HL-60 (cell line): ENCODE data around the gene TIE1.

Source experiments
- DNase-seq, 2 experiments: peaks; one replicate each; pipeline ENCODE4 v3.0.0-alpha.2; 2010 to 2020; ENCODE audit warnings: low read depth in 1 of 2, low spot score in 1 of 2
- H3K27ac ChIP-seq: fragments of 250-450 bp; sonication (Bioruptor Pico); replicated peaks from 2 replicates; pipeline ENCODE4 v1.5.1; 2020; ENCODE audit warnings: mild to moderate bottlenecking, moderate library complexity
- H3K27me3 ChIP-seq: fragments of 250-450 bp; sonication (Bioruptor Pico); 2 replicates; pipeline ENCODE4 v1.5.1; 2021; ENCODE audit warnings: mild to moderate bottlenecking, moderate library complexity; ENCODE audit not compliant: insufficient read depth, poor library complexity, severe bottlenecking
- H3K4me3 ChIP-seq: replicated peaks from 2 replicates; pipeline ENCODE4 v1.5.1; 2011; ENCODE audit warnings: mild to moderate bottlenecking, control low read depth, low read length; ENCODE audit not compliant: insufficient read depth
- GABPA ChIP-seq: IDR thresholded peaks from 2 replicates; pipeline ENCODE4 v1.6.1; 2012; ENCODE audit warnings: low read depth
- POLR2AphosphoS5 ChIP-seq: IDR thresholded peaks from 2 replicates; pipeline ENCODE4 v1.6.1; 2012; ENCODE audit warnings: low read depth
- SPI1 ChIP-seq: IDR thresholded peaks from 2 replicates; pipeline ENCODE4 v1.6.1; 2012; ENCODE audit warnings: low read depth, mild to moderate bottlenecking, borderline replicate concordance
- TF ChIP-seq, protein P1 (sequence below): IDR thresholded peaks from 2 replicates; pipeline ENCODE4 v1.6.1; 2012; ENCODE audit warnings: low read depth; ENCODE audit not compliant: insufficient replicate concordance
- TF ChIP-seq, protein P2 (sequence below): IDR thresholded peaks from one replicate; pipeline ENCODE4 v1.5.1; 2011; ENCODE audit warnings: low read length, control low read depth, inconsistent platforms; ENCODE audit not compliant: insufficient read depth

TIE1 gene

DNA sequence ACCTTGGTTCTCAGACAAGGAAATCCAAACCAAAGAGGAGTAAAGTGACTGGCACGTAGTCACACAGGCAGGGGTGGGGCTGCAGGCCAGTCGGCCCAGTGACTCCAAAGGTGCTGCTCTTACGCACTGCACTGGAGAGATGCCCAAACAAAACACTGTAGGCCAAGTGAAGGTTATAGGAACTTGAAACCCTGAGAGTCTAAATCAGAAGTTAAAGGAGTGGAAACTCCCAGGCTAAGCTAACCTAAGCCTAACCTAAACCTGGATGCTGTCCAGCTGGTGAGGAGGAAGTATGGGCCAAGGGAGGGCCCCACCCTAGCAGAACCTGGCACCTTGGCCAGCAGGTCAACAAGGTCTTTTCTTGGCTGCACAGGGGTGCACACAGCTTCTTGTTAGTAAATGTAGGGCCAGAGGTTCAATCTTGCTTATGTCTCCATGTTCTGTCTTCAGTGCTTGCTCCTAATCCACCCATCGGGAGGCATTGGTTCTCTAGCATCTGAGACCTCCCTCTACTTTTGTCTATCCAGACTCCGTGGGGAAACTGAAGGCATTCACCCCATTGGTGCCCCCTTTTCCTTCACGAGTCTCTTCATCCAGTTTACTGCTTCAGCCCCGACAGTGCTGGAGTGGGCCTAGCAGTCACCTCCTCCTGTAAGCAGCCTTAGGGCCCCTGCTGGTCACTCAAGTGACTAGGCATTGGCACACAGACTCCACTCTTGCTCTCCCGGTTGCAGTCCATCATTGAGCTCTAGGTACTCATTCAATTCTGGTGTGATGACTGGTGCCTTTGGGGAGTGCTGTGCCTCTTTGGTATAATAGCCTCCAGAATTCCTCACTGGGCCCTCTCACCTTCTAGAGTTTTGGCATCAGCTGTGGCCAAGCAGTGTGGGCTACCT is 43.9 kb upstream of the TIE1 start:
- no peak overlapping the region for H3K4me3 ChIP-seq
- H3K27me3 ChIP-seq: no peaks in the 10 kb centered on the region
- TF ChIP-seq GABPA (no peak), SPI1 (no peak), POLR2AphosphoS5 (no peak)
- TF ChIP-seq, protein P1, sequence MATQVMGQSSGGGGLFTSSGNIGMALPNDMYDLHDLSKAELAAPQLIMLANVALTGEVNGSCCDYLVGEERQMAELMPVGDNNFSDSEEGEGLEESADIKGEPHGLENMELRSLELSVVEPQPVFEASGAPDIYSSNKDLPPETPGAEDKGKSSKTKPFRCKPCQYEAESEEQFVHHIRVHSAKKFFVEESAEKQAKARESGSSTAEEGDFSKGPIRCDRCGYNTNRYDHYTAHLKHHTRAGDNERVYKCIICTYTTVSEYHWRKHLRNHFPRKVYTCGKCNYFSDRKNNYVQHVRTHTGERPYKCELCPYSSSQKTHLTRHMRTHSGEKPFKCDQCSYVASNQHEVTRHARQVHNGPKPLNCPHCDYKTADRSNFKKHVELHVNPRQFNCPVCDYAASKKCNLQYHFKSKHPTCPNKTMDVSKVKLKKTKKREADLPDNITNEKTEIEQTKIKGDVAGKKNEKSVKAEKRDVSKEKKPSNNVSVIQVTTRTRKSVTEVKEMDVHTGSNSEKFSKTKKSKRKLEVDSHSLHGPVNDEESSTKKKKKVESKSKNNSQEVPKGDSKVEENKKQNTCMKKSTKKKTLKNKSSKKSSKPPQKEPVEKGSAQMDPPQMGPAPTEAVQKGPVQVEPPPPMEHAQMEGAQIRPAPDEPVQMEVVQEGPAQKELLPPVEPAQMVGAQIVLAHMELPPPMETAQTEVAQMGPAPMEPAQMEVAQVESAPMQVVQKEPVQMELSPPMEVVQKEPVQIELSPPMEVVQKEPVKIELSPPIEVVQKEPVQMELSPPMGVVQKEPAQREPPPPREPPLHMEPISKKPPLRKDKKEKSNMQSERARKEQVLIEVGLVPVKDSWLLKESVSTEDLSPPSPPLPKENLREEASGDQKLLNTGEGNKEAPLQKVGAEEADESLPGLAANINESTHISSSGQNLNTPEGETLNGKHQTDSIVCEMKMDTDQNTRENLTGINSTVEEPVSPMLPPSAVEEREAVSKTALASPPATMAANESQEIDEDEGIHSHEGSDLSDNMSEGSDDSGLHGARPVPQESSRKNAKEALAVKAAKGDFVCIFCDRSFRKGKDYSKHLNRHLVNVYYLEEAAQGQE: no peak
- TF ChIP-seq, protein P2, sequence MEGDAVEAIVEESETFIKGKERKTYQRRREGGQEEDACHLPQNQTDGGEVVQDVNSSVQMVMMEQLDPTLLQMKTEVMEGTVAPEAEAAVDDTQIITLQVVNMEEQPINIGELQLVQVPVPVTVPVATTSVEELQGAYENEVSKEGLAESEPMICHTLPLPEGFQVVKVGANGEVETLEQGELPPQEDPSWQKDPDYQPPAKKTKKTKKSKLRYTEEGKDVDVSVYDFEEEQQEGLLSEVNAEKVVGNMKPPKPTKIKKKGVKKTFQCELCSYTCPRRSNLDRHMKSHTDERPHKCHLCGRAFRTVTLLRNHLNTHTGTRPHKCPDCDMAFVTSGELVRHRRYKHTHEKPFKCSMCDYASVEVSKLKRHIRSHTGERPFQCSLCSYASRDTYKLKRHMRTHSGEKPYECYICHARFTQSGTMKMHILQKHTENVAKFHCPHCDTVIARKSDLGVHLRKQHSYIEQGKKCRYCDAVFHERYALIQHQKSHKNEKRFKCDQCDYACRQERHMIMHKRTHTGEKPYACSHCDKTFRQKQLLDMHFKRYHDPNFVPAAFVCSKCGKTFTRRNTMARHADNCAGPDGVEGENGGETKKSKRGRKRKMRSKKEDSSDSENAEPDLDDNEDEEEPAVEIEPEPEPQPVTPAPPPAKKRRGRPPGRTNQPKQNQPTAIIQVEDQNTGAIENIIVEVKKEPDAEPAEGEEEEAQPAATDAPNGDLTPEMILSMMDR: no peak
- no peak for DNase-seq
- no peak overlapping the region for H3K27ac ChIP-seq

DNA sequence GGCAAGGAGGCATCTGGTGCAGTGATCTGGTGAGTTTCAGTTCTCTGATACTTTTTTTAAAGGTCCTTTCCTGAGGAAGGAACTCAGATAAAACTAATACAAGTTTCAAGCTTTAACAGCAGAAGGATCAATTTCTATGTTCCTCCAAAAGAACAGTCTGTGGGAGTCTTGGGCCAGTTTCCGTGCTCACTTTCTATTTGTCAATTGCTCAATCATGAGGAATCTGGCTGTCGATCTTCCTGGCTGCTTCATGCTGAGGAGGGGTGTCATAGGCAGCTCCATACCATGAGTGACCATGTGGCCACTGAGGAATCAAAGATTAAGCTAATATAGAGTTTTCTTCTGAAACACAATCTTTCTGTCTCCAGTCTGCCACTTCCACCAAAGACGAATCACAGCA is 42.4 kb upstream of the TIE1 start:
- Histone ChIP-seq H3K27ac (no peak overlapping the region), H3K4me3 (no peak overlapping the region), H3K27me3 (no peaks in the 10 kb centered on the region)
- no peak for DNase-seq
- TF ChIP-seq, protein P1: no peak
- TF ChIP-seq, protein P2: no peak
- TF ChIP-seq POLR2AphosphoS5: no peak
- no peak for TF ChIP-seq SPI1
- no peak for TF ChIP-seq GABPA

DNA sequence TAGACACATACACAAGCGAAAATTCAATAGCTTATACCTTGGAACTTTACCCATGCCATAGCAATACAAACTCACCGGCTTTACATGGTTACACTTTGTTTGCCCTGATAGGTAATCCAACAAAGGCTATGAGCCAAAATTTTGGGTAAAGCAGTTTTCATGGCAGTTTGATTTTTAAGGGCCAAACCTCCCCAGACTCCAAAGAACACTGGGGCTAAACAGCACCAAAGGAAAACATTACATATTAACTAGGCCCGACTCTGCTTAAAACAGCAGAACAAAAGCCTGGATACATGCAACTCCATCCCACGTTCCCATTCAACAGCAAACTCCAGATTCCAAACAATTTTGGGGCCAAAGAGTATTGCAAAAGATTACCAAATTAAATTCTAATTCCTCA is 35.4 kb upstream of the TIE1 start:
- TF ChIP-seq POLR2AphosphoS5 (no peak), SPI1 (no peak), GABPA (no peak)
- TF ChIP-seq, protein P1: no peak
- TF ChIP-seq, protein P2: no peak
- H3K4me3 ChIP-seq: no peak overlapping the region
- no peak overlapping the region for H3K27ac ChIP-seq
- H3K27me3 ChIP-seq: no peaks in the 10 kb centered on the region
- no peak for DNase-seq
